ENCODE measurements around the gene ADD1. TPM values are rescaled to one million over a fixed set of nuclear protein-coding genes. Genes with fewer than 3 reads are reported as not detected.
A peak's percentile ranks its signal among the peaks of the same experiment; 100 is the strongest.

Gene ADD1
- total and polyA plus RNA-seq, 2 of the 13 experiments (the other 11 are each of a cell fraction or from before 2014, with no cell fraction given) = 73.9 to 122 TPM

GRCh38 chr4:2937146-2937857 is 93.7 kb downstream of the ADD1 start (continued):
- no peak for TF ChIP-seq PBX3 (CRISPR knock-in tag; IDR thresholded peaks at IDR 0.05; ENCODE audit: borderline replicate concordance)
- no peak for TF ChIP-seq FOXA1 (IDR thresholded peaks at IDR 0.05)
- TF ChIP-seq FOXA1 (CRISPR knock-in tag; IDR thresholded peaks at IDR 0.05) = peak; percentile 69
- TF ChIP-seq ZNF564 (CRISPR knock-in tag; IDR thresholded peaks at IDR 0.05) = 0 out of 2 replicates have a peak, but pooled peaks have one; percentile 51
- TF ChIP-seq CAMTA2 (CRISPR knock-in tag; IDR thresholded peaks at IDR 0.05; ENCODE audit: borderline replicate concordance) = no peak
- TF ChIP-seq ZNF660 (CRISPR knock-in tag; IDR thresholded peaks at IDR 0.05; ENCODE audit: borderline replicate concordance, low read depth) = no peak
- peak; percentile 57 for TF ChIP-seq ASH2L (IDR thresholded peaks at IDR 0.05; ENCODE audit: insufficient read length, low read depth, low read length)
- TF ChIP-seq ZNF367 (CRISPR knock-in tag; IDR thresholded peaks at IDR 0.05; ENCODE audit: borderline replicate concordance) = no peak
- TF ChIP-seq PLRG1 (conservative IDR thresholded peaks at IDR 0.05) = no peak
- TF ChIP-seq MXD4 (CRISPR knock-in tag; IDR thresholded peaks at IDR 0.05) = peak; percentile 36; the same call in 1 of the 2 replicates
- peak; percentile 72 for TF ChIP-seq GATAD2A (CRISPR knock-in tag; IDR thresholded peaks at IDR 0.05)
- no peak for TF ChIP-seq NFKB2 (CRISPR knock-in tag; IDR thresholded peaks at IDR 0.05; ENCODE audit: borderline replicate concordance)
- 0 out of 2 replicates have a peak, but pooled peaks have one; percentile 49 for TF ChIP-seq TRIM24 (CRISPR knock-in tag; IDR thresholded peaks at IDR 0.05)
- TF ChIP-seq BRF2 (CRISPR knock-in tag; IDR thresholded peaks at IDR 0.05) = 0 out of 2 replicates have a peak, but pooled peaks have one; percentile 62
- peak; percentile 54; the same call in 1 of the 2 replicates for TF ChIP-seq ZBTB33 (CRISPR knock-in tag; IDR thresholded peaks at IDR 0.05)
- peak; percentile 43; the same call in 1 of the 2 replicates for TF ChIP-seq ISL2 (CRISPR knock-in tag; IDR thresholded peaks at IDR 0.05)
- TF ChIP-seq TOPORS (CRISPR knock-in tag; IDR thresholded peaks at IDR 0.05) = peak; percentile 81; the same call in 1 of the 2 replicates
- TF ChIP-seq FOXA3 (CRISPR knock-in tag; IDR thresholded peaks at IDR 0.05) = peak; percentile 78
- TF ChIP-seq DMAP1 (CRISPR knock-in tag; IDR thresholded peaks at IDR 0.05) = no peak
- TF ChIP-seq ETV5 (CRISPR knock-in tag; IDR thresholded peaks at IDR 0.05; ENCODE audit: borderline replicate concordance) = peak; percentile 57; the same call in 1 of the 2 replicates
- 0 out of 2 replicates have a peak, but pooled peaks have one; percentile 35 for TF ChIP-seq ZNF619 (CRISPR knock-in tag; IDR thresholded peaks at IDR 0.05)
- 0 out of 2 replicates have a peak, but pooled peaks have one; percentile 36 for TF ChIP-seq ZHX1 (CRISPR knock-in tag; IDR thresholded peaks at IDR 0.05; ENCODE audit: low read depth)
- peak; percentile 14; the same call in 1 of the 2 replicates for TF ChIP-seq DNMT3B (CRISPR knock-in tag; conservative IDR thresholded peaks at IDR 0.05)
